NCI-H2081 (cell line): ENCODE results near the gene DGAT2.

Source experiments
- DNase-seq, 2 experiments: peaks; one replicate each; lab custom pipeline; 2025; lab: John Stamatoyannopoulos, UW

Gene DGAT2

DNA sequence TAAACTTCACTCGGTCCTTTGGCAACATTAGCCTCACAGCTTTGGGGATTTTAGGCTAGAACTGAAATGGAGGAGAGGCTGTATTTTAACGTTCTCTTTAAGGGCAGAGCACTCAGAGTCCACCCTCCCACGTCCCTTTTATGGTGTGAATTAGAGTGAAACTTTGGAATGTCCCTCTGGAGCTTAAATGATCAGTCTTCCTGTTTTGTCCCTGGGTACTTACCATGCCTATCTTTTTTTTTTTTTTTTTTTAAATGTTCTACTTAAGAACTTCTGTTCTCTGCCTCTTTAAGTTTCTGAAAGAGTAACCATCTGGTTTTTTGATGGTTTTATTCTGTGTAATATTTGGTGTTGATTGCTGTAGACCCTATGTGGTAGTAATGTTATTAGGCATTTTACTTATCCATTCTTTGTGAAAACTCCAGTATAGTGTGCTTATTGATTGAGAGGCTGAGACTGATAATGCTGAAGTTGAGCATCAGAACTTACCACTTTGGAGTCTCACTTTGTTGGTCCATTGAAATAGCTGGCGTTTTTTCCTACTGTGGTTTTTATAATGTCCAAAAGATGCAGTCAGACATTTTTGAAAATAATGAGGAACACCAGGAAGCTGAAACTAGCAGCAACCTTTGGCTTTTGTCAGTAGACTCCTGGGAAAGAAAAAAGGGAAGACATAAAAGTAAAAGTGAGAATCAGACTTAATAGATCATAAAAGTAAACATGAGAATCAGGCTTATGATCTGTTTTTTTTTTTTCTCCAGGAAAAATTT is 58.1 kb downstream of the DGAT2 start:
- DNase-seq: no peak

DNA sequence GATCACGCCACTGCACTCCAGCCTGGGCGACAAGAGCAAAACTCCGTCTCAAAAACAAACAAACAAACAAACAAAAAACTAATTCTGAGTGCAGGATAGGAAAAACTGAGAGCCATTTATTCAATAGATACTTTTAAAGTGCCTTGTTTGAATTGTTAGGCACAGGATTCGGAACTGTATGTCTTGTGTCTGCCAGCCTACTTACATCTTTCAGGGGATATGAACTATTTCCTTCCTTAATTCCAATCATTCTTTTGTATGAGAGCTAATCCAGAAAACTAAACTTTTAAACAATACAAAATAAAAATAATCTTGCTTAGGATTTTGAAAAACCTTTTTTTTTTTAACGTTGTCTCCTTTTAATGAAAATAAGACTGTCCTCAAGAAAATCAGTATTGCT is 59.0 kb downstream of the DGAT2 start:
- DNase-seq: no peak

DNA sequence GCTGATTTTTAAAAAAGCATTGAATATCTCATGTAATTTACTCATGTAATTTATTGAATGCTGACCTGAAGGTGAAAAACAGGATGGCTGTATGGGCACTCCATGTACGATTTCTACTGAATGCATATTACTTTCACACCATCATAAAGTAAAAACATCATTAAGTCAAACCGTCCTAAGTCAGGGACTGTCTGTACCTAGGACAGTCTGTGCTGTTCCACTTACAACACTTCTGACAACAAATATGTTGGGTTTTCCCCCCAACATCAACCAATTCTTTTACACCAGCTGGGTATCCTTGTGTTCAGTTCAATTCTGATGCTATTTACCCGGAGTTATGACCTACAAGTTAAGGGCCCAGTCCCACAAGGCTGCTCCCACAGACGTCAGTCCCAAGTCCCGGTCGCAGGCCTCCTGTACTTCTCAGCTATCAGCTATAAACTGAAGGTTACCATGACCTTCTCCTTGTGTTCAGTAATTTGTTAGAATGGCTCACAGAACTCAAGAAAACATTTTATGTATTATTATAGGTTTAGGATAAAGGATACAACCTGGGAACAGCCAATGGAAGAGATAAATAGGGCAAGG is 63.4 kb downstream of the DGAT2 start:
- DNase-seq: no peak

DNA sequence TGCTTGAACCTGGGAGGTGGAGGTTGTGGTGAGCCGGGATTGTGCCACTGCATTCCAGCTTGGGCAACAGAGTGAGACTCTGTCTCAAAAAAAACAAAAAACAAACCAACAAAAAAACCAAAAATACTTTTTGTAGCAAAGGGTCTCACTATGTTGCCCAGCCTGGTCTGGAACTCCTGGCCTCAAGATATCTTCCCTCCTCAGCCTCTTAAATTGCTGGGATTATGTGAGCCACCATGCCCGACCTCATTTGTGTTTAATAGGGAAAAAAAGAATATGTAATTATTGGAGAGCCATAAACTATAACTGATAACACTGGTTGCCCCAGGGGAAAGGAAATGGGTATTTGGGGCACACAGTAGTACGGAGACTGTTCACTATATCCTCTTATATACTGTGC is 66.2 kb downstream of the DGAT2 start:
- DNase-seq: no peak

DNA sequence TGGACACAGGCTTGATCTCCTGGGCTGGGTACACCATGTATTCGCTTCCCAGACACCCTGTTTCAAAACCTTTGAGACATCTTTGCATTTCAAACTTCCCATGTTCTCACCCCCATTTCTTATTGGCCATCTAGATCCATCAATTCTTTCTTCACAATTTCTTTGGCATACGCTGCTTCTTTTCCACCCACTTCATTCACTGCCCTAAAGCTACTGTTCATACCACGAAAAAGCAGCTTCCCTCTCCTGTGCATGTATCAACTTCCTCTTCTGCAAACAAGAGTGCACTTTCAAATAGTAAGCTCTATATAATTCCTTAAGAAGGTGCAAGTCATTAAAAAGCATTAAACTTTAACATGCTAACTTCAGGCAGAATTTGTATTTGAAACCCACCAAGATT is 67.8 kb downstream of the DGAT2 start:
- no peak for DNase-seq

DNA sequence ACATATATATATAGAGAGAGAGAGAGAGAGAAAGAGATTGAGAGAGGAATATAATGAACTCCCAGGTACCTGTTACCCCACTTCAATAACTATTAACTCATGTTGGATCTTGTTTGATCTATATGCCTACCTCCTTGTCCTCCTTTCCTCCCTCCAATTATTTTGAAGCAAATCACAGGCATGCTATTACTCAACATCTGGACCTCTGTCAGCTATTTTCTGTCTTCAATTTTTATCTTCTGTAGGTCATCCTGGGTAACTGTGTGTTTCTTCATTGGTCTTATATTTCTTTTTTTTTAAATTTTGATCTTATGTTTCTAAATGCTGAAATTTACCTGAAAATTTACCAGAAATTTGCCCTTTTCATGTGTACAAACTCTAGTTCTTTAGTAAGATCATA is 71.3 kb downstream of the DGAT2 start:
- DNase-seq: no peak

DNA sequence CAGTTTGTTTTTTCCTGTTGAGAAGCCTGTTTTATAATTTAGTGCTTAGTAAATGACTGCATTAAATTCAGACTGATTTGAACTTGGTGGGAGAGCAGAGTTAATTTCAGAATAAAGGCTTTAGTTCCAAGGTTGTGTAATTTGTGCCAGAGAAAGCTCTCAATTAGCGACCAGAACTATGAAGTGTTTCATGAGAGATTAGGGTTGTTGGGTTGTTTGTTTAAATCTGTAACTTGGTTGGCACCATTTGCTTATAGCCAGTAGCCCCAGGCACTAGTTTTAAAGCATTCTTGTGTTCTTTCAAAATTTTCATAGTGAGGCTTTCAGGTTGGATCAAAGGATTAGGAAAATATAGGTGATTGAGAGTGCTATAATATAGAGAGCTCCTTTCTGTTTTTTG is 71.9 kb downstream of the DGAT2 start:
- DNase-seq: no peak

DNA sequence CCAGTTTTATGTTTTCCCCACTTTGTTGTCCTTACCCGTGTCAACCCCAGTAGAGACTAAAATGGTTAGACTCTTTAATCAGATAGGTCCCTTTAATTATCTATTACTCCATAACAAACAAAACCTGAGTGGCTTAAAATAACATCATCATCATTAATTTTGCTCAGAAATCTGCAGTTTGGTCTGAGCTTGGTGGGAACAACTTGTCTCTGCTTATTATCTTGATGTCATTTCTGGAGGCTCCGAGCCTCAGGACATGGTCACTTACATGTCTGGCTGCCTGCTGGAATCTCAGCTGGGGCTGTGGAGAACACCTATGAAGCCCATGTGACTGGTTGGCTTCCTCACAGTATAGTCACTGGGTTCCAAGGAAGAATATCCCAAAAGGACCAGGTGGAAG is 73.2 kb downstream of the DGAT2 start:
- DNase-seq: no peak

DNA sequence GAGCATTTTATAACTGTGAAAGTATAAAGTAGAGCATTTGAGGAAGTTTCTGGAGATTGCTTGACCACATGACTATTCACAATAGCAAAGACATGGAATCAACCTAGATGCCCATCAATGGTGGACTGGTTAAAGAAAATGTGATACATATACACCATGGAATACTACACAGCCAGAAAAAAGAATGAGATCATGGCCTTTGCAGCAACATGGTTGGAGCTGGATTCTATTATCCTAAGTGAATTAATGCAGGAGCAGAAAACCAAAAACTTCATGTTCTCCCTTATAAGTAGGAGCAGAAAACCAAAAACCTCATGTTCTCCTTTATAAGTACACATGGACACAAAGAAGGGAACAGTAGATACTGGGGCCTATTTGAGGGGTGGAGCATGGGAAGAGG is 76.7 kb downstream of the DGAT2 start:
- no peak for DNase-seq

DNA sequence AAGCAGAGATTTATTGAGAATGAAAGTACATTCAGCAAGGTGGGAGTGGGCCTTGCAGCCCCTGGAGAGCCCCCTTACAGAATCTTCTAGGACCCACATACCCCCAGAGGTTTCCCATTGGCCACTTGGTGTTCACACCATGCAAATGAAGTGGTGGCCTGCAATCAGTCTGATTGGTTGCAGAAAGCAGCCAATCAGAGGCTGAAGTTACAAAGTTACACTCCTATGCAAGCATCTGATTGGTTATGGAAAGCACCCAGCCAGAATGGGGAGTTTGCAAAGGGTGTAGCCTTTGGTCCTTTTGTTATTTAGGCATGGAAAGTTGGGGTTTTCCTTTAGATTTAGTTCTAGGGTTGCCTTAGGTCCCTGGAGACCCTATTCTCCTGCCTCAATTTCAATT is 81.3 kb downstream of the DGAT2 start:
- DNase-seq: no peak

DNA sequence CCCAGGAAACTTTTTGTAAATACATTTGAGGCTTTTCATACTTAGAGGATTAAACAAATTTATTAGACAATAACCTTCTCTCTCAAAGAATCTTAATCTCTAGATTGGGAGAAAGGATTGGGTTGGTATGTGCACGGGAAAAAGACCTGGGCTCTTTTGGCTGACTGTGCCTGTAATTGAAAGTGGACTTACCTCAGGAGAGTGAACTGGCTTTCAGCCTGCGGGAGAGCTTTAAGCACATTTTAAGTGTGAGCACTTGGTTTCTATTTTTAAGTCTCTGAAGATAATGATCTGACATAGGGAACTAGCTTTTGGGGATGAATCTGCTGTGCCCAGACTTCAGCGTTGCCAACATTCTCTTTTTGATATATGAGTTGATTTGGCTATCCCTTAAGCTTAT is 82.2 kb downstream of the DGAT2 start:
- no peak for DNase-seq
